KG1 (cell line): ENCODE results near the gene PRR32.
"Not testable (repeated sequence)": the region's sequence is repeated elsewhere in the genome, so short reads cannot be mapped to it uniquely, and the experiment has no call there.

ENCODE experiments used
- DNase-seq: peaks from one replicate; lab custom pipeline; 2025; lab: John Stamatoyannopoulos, UW

PRR32 gene, protein sequence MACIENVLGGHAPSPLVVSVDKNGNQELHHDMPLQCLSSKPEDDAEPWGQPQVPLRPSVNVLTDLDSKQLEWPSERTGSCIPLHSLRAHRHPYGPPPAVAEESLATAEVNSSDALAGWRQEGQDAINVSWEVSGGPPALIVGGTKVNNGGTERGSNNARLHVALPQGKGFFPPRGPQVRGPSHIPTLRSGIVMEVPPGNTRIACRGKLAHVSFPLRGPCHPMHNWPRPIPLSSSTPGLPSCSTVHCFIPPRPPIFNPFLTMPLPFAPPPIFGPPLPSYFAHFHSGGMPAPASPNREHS

DNA sequence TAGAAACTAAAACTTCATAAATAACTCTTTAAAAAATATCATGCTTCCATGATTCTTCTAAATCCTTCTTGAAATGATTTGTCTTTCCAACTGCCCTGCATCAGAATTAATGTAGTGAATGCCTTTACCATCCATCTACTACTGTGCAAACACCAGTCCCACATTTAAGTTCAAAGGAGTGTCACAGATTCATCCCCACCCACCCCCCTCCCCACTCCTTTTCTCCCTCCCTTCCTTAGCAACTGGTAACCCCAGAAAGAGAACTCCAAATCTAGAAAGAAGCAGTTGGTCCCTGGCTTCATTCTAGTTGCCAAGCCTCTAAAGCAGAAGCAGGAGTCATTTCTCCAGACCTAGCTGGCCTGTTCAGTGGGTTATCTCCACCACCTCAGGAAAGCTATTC, at the start of gene PRR32:
Gene PRR32 (plus strand): TSS at position 301 of the 400 bp plus-strand sequence. CDS start 115 bp downstream, outside the sequence.
- DNase-seq, result no peak

DNA sequence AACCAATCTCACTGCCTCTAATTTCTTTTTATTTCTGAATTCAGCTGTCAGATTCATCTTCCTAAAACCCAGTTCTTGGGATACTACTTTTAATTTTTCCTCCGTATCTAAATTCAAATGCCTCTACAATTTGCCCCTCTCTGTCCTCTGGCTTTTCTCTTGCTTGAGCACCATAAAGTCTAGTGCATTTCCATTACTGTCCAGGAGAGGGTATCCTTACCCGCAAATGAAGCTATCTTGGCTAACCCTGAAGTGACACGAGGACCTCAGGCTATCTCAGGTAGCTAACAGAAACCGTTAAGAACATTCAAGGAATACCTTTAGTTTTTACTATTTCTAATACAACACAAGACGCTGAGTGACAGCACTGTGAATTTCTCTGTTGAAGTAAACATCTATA, 49.4 kb upstream of the PRR32 start:
- no peak for DNase-seq

DNA sequence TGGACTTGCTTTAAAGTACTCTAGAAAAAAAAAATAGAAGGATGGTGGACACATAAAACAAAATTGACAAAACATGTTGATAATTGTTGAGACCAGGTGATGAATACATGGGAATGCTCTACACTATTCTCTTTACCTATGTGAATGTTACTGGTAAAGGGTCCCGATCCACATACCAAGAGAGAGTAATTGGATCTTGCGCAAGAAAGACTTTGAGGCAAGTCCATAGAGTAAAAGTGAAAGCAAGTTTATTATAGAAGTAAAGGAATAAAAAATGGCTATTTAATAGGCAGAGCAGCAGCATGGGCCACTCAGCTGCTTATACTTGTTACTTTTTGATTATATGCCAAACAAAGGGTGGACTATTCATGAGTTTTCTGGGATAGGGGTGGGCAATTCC, 34.0 kb upstream of the PRR32 start:
- no peak for DNase-seq

DNA sequence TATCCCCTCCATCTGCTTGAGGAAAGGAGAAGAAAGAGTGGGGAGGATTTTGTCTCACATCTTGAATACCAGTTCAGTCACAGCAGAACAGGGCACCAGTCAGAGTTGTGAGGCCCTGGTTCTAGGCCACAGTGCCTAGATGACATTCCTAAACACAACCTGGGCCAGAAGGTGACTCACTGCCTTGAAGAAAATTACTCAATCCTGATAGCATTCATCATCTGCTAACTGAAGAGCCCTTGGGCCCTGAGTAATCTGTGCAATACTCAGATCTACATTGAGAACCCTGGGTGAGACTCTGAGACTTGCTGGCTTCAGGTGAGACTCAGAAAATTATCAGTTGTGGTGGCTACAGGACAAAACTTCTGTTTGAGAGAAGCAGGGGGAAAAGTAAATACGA, 20.5 kb upstream of the PRR32 start:
- DNase-seq, result no peak

DNA sequence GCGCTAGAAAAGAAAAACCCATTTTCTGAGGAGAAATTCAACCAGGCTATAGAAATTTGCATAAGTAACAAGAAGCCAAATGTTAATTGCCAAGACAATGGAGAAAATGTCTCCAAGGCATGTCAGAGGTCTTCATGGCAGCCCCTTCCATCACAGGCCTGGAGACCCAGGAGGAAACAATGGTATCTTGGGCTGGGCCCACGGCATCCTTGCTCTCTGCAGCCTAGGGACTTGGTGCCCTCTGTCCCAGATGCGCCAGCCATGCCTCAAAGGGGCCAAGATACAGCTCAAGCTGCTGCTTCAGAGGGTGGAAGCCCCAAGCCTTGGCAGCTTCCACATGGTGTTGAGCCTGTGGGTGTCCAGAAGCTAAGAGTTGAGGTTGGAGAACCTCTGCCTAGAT, 12.7 kb upstream of the PRR32 start:
- not testable (repeated sequence) for DNase-seq

DNA sequence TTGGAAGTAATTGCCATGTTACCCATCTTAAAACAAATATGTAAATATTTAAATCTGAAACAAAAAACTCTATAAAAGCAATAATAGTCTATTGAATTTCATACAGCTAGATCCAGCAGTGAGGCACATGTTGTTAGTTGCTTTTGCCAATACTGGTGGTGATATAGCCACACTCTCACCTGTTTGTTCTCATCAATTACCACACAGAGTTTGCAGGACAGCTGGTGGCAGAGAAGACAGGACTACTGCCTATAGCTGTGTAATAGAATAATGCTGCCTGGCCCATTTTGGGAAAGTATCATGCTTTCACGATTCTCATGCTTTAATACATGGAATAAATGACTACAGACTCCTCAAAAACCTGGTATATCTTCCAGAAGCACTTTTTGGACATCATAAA, 3.7 kb upstream of the PRR32 start:
- DNase-seq, result no peak

DNA sequence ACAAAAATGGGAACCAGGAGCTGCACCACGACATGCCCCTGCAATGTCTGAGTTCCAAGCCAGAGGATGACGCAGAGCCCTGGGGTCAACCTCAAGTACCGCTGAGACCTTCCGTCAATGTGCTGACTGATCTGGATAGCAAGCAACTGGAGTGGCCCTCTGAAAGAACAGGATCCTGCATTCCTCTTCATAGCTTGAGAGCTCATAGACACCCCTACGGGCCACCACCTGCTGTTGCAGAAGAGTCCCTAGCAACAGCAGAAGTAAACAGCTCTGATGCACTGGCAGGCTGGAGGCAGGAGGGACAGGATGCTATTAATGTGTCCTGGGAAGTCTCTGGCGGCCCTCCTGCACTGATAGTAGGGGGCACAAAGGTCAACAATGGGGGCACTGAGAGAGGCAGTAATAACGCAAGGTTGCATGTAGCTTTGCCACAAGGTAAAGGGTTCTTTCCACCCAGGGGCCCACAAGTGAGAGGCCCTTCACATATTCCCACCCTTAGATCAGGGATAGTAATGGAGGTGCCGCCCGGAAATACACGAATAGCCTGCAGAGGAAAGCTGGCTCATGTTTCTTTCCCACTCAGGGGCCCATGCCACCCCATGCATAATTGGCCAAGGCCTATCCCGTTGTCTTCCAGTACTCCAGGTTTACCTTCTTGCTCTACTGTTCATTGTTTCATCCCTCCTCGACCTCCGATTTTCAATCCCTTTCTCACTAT, 1.3 kb downstream of the PRR32 start:
- DNase-seq, result no peak

DNA sequence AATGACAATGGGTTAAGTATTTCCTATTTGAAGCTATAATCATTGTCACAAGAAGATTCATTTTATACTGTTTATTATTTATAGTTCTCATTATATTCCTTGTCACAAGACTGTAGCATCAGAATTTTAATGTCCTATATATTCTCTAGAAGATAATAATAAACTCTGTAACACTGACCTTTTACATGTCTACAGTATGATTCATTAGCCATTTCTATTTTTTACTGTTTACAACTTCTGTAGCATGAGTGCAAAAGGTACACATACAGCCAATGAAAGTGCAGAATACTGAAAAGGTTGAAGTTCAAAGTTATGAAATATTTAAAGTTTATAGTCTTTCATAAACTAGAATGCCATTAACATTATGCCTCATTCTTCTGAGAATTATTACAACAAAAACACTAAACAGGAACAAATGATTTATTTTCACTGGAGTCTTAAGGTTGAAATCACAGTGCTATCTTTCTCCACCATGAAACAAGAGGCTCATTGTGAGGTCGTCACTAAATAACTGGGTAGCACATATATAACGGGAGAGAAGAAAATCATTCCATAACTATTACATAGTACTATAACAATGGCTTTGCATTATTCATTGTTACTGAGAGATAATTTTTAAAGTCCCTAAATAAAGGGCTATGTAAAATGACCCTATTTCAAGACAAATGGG, 4.9 kb downstream of the PRR32 start:
- DNase-seq, result no peak

DNA sequence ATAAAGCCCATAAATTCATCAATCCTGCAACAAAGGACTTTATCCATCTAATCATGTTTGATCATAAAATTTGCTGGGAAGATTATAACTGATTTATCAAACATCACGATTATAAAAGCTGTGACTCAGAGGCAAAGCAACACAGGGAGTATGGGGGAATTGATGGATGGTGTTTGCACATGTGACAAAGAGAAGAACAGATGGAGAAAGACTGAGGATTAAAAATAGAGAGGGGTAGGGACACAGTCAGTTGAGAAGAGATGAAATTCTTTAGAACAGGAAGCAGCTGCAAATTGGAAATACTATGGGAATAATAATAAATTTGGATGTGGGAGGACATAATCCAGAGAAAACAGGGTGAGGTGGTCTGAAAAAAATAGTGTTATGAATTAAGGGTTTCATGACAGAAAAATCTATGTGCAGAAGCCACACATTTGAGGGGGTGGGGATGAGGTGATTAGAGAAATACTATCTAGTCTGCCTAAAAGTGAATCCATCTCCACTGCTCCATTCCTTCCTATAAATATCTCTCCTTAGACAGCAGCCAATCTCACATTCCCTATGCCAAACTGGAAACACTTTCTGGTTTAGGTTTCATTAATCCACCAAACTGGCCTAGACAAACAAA, 6.2 kb downstream of the PRR32 start:
- no peak for DNase-seq

DNA sequence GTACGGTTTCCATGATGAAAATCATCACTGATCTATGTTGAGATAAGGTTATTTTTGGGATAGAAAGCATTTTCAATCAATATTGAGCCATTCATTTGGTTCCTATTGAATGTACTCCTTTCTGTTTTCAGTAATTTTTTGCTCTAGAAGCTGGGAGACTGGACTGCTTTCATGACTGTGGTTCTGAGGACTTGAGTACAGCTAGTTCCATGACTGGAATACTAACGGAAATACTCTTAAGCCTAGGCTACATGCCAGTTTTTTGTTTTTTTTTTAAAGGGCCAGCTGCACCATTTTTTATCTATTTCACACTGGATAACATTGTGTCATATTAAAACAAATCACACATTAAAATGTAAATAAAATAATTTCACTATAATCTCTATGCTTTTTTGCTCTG, 16.7 kb downstream of the PRR32 start:
- no peak for DNase-seq

DNA sequence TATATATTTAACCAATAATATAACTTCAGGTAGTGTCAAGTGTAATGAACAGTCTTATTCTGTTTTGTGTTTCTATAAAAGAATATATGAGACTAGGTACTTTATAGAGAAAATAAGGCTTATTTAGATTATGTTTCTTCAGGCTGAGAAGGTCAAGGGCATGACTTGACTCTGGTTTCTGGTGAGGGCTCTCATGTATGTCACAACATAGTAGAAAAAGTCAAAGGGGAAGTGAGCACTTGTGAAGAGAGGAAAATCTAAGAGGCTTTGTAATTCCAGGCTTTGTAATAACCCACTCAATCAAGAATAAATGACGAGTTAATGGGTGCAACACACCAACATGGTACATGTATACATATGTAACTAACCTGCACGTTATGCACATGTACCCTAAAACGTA, 27.6 kb downstream of the PRR32 start:
- DNase-seq, result no peak

DNA sequence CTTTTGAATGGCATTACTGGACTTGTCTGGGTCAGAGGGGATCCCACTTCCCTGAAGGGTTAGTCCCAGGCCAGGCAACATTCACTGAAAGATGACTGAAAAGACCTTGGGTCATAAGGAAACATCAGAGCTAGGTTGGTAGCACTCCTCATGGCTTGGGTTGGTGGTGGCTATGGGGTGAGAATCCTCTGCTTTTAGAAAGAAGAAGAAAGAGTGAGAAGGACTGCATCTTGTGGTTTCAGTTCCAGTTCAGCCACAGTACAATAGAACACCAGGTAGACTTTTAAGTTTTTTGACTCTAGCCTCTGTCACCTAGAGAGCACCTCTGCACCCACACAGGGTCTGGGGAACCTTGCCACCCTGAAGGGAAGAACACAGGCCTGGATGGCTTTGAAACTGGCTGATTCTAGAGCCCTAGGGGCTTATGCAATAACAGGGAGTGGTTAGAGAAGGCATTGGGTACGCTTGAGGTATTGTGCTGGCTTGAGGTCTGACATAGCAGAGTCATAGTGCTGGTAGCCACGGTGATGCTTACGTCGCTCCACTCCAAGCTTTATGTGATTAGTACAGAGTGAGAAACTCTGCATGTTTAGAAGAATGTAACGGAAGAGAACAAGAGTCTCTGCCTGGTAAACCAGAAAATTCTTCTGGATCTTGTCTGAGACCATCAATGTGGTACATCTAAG, 36.5 kb downstream of the PRR32 start:
- no peak for DNase-seq
